Neural progenitor cell (in vitro differentiated cells): ENCODE measurements around the gene KCNB1. TPM values are rescaled to one million over a fixed set of nuclear protein-coding genes. Genes with fewer than 3 reads are reported as not detected.

Source experiments
- DNase-seq: peaks from one replicate; pipeline ENCODE4 v3.0.0-alpha.2; 2016; ENCODE audit warnings: low spot score
- H2AFZ ChIP-seq: fragments of 200-600 bp; sonication (generic); replicated peaks from 2 replicates; pipeline ENCODE4 v1.6.1; 2016; ENCODE audit warnings: antibody characterized with exemption
- H3F3A ChIP-seq: fragments of 200-600 bp; sonication (generic); 2 replicates; pipeline ENCODE4 v1.6.1; 2016; ENCODE audit warnings: antibody characterized with exemption, low read depth
- H3K27ac ChIP-seq: fragments of 200-600 bp; sonication (generic); 2 replicates; pipeline ENCODE4 v1.5.1; 2016; ENCODE audit warnings: mild to moderate bottlenecking
- H3K27me3 ChIP-seq: fragments of 200-600 bp; sonication (generic); 2 replicates; pipeline ENCODE4 v1.6.1; 2016; ENCODE audit warnings: mild to moderate bottlenecking, moderate library complexity
- H3K36me3 ChIP-seq: fragments of 200-600 bp; sonication (generic); 2 replicates; pipeline ENCODE4 v1.5.1; 2016
- H3K4me1 ChIP-seq: fragments of 200-600 bp; sonication (generic); 2 replicates; pipeline ENCODE4 v1.6.1; 2016; ENCODE audit warnings: mixed run types
- H3K4me2 ChIP-seq: fragments of 200-600 bp; sonication (generic); 2 replicates; pipeline ENCODE4 v1.6.1; 2016
- H3K4me3 ChIP-seq: fragments of 200-600 bp; sonication (generic); 2 replicates; pipeline ENCODE4 v1.5.1; 2016
- H3K79me2 ChIP-seq: fragments of 200-600 bp; sonication (generic); 2 replicates; pipeline ENCODE4 v1.6.1; 2016; ENCODE audit warnings: low read depth
- H3K9ac ChIP-seq: fragments of 200-600 bp; sonication (generic); 2 replicates; pipeline ENCODE4 v1.6.1; 2016
- H3K9me3 ChIP-seq: fragments of 200-600 bp; sonication (generic); 2 replicates; pipeline ENCODE4 v1.5.1; 2016; ENCODE audit warnings: low read depth
- H4K20me1 ChIP-seq: fragments of 200-600 bp; sonication (generic); 2 replicates; pipeline ENCODE4 v1.6.1; 2016; ENCODE audit warnings: low read depth
- H3K27ac Mint-ChIP-seq: 3 replicates; pipeline ENCODE4 v1.8.0; 2021; ENCODE audit warnings: mixed read lengths
- H3K27me3 Mint-ChIP-seq: 2 replicates; pipeline ENCODE4 v1.8.0; 2022; ENCODE audit warnings: low read depth, mild to moderate bottlenecking, inconsistent platforms, moderate library complexity, mixed read lengths; ENCODE audit not compliant: insufficient read depth
- H3K36me3 Mint-ChIP-seq: 3 replicates; pipeline ENCODE4 v1.8.0; 2021; ENCODE audit warnings: mixed read lengths
- H3K4me1 Mint-ChIP-seq: 3 replicates; pipeline ENCODE4 v1.8.0; 2021; ENCODE audit warnings: mixed read lengths
- H3K4me3 Mint-ChIP-seq: 3 replicates; pipeline ENCODE4 v1.8.0; 2021; ENCODE audit warnings: mild to moderate bottlenecking, moderate library complexity, mixed read lengths
- H3K9me3 Mint-ChIP-seq: 3 replicates; pipeline ENCODE4 v1.8.0; 2020; ENCODE audit warnings: mixed read lengths
- EZH2 ChIP-seq: fragments of 200-600 bp; sonication (generic); IDR thresholded peaks from 2 replicates; pipeline ENCODE4 v1.6.1; 2017; ENCODE audit warnings: antibody characterized with exemption, mild to moderate bottlenecking, moderate library complexity
- EZH2phosphoT487 ChIP-seq: fragments of 200-600 bp; sonication (generic); IDR thresholded peaks from 2 replicates; pipeline ENCODE4 v1.6.1; 2017; ENCODE audit warnings: antibody characterized with exemption
- total RNA-seq: library from RNA; depleted of rRNA; stranded (reverse); fragments of >200 nt; gene quantifications from 2 replicates; pipeline ENCODE4 v1.2.3, GENCODE V29; 2015; ENCODE audit warnings: low replicate concordance
- TF ChIP-seq, protein P1 (sequence below): fragments of 200-600 bp; sonication (generic); IDR thresholded peaks from 2 replicates; pipeline ENCODE4 v1.5.1; 2017; ENCODE audit warnings: antibody characterized with exemption, mild to moderate bottlenecking

KCNB1 gene
- total RNA-seq, 1 donor from 2014 or later, result 0.97 TPM

DNA sequence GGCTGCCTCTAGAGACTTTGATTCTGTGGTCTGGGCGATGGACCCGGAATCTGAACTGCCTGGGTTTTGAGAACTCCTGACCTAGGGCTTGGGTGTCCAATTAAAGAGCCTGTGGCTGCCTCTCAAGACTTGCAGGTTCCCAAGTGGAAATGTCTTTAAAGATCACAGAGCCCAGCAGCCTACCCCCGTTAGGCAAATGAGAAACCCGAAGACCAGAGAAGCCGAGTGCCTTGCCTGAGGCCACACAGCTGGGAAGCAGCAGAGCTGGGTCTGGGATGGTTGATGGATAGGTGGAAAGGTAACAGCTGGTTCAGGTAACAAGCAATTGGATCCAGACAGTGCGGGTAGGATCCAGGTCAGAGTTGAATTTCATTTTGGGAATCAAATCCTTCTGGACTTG, 25.8 kb downstream of the KCNB1 start:
- H3K27ac Mint-ChIP-seq, result no peak overlapping the region
- no peak overlapping the region for H3K27ac ChIP-seq
- H3K36me3 Mint-ChIP-seq, result no peaks in the 10 kb centered on the region
- H3K27me3 ChIP-seq, result no peaks in the 10 kb centered on the region
- H2AFZ ChIP-seq, result no peak overlapping the region
- H3K4me3 Mint-ChIP-seq, result no peak overlapping the region
- no peaks in the 10 kb centered on the region for H3K4me1 Mint-ChIP-seq
- no peak for DNase-seq
- no peaks in the 10 kb centered on the region for H3F3A ChIP-seq
- peaks cover 14% of the 10 kb centered on the region for H3K27me3 Mint-ChIP-seq
- no peaks in the 10 kb centered on the region for H3K9me3 Mint-ChIP-seq
- no peaks in the 10 kb centered on the region for H3K79me2 ChIP-seq
- TF ChIP-seq EZH2 (no peak), EZH2phosphoT487 (no peak)
- TF ChIP-seq, protein P1, sequence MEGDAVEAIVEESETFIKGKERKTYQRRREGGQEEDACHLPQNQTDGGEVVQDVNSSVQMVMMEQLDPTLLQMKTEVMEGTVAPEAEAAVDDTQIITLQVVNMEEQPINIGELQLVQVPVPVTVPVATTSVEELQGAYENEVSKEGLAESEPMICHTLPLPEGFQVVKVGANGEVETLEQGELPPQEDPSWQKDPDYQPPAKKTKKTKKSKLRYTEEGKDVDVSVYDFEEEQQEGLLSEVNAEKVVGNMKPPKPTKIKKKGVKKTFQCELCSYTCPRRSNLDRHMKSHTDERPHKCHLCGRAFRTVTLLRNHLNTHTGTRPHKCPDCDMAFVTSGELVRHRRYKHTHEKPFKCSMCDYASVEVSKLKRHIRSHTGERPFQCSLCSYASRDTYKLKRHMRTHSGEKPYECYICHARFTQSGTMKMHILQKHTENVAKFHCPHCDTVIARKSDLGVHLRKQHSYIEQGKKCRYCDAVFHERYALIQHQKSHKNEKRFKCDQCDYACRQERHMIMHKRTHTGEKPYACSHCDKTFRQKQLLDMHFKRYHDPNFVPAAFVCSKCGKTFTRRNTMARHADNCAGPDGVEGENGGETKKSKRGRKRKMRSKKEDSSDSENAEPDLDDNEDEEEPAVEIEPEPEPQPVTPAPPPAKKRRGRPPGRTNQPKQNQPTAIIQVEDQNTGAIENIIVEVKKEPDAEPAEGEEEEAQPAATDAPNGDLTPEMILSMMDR, result no peak
- no peaks in the 10 kb centered on the region for H3K36me3 ChIP-seq
- no peak overlapping the region for H3K4me3 ChIP-seq
- no peaks in the 10 kb centered on the region for H3K4me1 ChIP-seq
- no peak overlapping the region for H3K9ac ChIP-seq
- H3K9me3 ChIP-seq, result no peaks in the 10 kb centered on the region
- H4K20me1 ChIP-seq, result no peaks in the 10 kb centered on the region
- H3K4me2 ChIP-seq, result no peak overlapping the region

DNA sequence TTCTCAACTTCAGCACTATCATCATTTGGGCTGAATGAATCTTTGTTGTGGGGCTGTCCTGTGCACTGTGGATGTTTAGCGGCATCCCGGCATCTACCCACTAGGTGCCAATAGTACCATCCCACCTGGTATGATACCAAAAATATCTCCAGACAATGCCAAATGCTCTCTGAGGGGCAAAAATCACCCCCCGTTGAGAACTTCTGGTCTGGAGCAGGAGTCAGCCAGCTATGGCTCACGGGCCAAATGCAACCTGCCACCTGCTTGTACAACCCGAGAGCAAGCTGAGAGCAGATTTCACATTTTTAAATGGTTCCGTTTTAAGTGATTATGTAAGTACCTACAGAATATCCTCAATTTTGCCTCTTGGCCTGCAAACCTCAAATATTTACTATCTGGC, 26.8 kb downstream of the KCNB1 start:
- Mint-ChIP-seq H3K27ac (no peak overlapping the region), H3K36me3 (no peaks in the 10 kb centered on the region), H3K4me1 (peaks cover 4% of the 10 kb centered on the region), H3K4me3 (no peak overlapping the region), H3K9me3 (no peaks in the 10 kb centered on the region), H3K27me3 (peaks cover 14% of the 10 kb centered on the region)
- Histone ChIP-seq H3K27me3 (no peaks in the 10 kb centered on the region), H3K4me2 (no peak overlapping the region), H3K27ac (no peak overlapping the region), H3K9me3 (no peaks in the 10 kb centered on the region), H3K4me1 (peaks cover 4% of the 10 kb centered on the region), H2AFZ (no peak overlapping the region), H3K79me2 (no peaks in the 10 kb centered on the region), H3K4me3 (no peak overlapping the region), H3F3A (peaks cover 5% of the 10 kb centered on the region), H3K36me3 (no peaks in the 10 kb centered on the region), H4K20me1 (no peaks in the 10 kb centered on the region), H3K9ac (no peak overlapping the region)
- TF ChIP-seq EZH2, result no peak
- TF ChIP-seq, protein P1, result no peak
- no peak for TF ChIP-seq EZH2phosphoT487
- no peak for DNase-seq

DNA sequence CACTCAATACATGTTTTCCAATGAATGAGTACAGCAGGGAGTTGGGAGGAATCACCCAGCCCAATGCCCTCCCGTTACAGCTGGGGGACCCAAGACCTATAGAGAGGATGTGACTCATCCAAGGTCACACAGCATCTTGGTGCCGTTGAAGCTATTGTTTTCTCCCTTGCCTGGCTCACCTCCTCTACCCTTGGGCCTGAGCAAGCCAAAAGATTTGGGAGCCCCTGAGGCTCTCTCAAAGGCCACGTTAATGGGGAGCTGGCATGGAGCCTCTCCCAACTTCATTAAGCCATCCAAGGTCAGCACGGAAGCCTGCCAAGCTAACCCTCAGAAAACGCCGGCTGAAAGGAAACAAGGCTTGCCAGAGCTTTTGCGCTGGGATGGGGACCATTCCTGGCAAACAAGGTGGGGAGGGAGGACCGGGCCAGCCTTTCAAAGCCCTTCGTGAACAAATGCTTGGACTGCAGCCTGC, 30.4 kb downstream of the KCNB1 start:
- H3K4me2 ChIP-seq, result no peak overlapping the region
- no peaks in the 10 kb centered on the region for H3K27me3 ChIP-seq
- peaks cover 11% of the 10 kb centered on the region for H3K27me3 Mint-ChIP-seq
- H3K4me3 ChIP-seq, result no peak overlapping the region
- H3K36me3 Mint-ChIP-seq, result no peaks in the 10 kb centered on the region
- H3K9ac ChIP-seq, result no peak overlapping the region
- no peak overlapping the region for H2AFZ ChIP-seq
- H3K9me3 ChIP-seq, result no peaks in the 10 kb centered on the region
- H3K9me3 Mint-ChIP-seq, result no peaks in the 10 kb centered on the region
- H3F3A ChIP-seq, result peaks cover 13% of the 10 kb centered on the region
- H3K79me2 ChIP-seq, result no peaks in the 10 kb centered on the region
- DNase-seq, result no peak
- H3K27ac ChIP-seq, result no peak overlapping the region
- no peaks in the 10 kb centered on the region for H3K36me3 ChIP-seq
- TF ChIP-seq EZH2 (no peak), EZH2phosphoT487 (no peak)
- TF ChIP-seq, protein P1, result no peak
- H3K4me1 ChIP-seq, result peaks cover 29% of the 10 kb centered on the region
- H3K27ac Mint-ChIP-seq, result no peak overlapping the region
- H4K20me1 ChIP-seq, result no peaks in the 10 kb centered on the region
- no peak overlapping the region for H3K4me3 Mint-ChIP-seq
- H3K4me1 Mint-ChIP-seq, result peaks cover 29% of the 10 kb centered on the region
